AG08396 (cell line): ENCODE measurements around the gene CENPP.
A peak's percentile ranks its signal among the peaks of the same experiment; 100 is the strongest.

ENCODE experiments used
- DNase-seq: peaks from one replicate; pipeline ENCODE4 v3.0.0; 2012; ENCODE audit warnings: low spot score, mixed read lengths

The CENPP gene

DNA sequence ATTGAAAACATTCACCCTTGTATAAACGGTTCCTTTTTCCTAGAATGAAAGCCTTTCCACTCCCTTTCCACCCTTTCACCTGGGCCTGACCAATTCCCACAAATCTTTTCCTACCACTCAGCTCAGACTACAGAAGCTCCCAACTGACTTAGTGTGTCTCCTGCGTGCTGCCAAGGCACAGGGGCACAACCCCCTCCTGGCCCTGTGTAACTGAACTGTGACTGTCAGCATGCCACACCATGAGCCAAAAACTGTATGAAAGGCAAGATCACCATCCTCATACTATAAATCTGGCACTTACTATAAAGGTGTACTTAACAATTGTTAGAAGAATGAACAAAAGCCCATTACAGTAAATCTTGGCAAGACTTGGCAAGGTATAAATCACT lies 12.1 kb upstream of the CENPP start:
- no peak for DNase-seq

DNA sequence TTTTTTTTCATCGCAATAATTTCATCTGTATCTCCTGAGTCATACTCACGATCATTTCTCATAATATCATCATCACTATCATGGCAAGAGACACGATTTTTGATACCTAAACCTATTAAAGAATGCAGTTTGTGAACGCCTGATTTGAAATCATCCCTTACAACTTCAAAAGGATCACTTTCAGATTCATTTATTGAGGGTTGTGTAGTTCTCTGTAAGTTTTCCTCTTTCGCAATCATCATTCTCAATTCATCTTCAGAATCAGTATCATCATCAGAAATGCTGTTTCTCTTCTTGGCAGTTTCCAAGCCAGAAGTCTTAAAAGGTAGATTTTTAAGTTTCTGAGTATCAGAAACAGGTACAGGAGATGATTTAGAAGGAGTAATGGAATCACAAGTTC lies 10.3 kb upstream of the CENPP start:
- no peak for DNase-seq

DNA sequence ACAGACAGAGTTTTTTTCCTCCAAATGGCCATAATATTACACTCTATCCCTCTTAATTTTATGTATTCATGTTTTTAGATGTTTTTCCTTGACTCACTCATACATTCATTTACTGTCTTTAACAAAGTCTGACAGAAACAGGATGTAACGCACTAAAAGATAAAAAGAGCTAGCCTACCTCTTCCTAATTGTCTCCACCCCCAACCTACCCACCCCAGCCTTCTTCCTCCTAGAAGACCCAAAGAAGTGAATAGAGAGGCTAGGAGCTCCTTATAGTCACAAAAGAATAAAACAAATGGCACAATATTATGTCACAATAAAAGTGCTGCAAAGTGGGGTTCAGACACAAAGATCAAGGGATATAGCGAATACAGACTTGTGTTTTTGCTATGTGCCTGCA lies 1.3 kb upstream of the CENPP start:
- no peak for DNase-seq

DNA sequence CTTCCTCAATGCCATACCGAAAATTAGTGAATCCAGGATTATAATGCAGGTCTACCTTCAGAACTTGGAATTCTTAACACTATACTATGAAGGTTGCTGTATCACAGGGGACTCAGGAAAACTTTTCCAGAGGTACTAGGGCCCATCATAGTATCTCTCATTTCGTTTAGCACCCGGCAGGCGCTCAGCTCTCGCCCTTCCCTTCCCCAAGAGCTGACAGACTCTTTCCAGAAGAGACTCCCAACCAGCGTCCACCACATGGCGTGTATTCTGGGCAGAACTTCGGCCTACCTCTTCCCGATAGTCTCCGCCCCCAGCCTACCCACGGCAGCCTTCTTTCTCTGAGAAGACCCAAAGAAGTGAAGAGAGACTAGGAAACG lies 874 bp upstream of the CENPP start:
- no peak for DNase-seq

DNA sequence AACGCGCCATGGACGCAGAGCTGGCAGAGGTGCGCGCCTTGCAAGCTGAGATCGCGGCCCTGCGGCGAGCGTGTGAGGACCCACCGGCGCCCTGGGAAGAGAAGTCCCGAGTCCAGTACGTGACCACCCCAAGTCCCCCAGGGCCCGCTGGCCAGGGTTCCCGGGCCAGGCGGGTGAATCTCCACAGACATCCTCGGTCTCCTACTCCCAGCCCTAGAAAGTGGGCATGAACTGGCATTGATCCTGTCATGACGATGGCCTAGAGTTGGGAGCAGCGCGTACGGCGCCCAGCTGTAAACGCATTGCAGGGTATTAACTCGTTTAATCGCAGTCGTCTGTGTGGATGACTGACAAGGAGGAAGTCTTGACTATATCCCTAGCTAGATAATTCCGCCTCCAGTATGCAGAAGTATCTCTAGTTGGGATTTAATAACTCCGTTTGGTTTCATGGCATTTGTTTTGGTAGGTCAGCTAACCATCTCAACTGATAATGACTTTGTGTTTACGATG lies 293 bp downstream of the CENPP start:
- DNase-seq: peak; percentile 38

DNA sequence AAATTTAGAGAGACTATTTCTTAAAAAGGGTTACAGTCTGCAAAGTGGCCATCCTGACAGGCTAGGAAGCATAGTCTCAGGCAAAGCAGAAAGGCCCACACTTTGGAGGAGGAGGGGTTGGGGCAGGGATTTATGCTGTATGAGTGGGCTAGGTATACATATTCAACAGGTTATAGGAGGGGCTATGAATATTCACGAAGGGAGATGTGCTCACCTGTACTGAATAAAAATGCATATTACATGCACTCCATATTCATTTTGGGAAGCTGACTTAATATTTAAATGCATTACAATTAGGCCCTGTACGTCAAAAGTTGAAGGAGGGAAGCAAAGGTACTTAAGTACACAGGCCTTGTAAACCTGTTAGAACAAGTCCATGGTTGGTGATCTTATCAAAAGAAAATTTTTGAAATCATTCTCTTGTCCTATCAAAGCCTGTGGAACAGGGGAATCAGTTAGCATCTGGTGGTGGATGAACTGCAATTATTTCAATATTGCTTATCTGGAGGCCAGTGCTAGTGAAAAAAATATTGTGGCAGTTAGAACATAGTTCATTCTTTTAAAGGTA lies 1.6 kb downstream of the CENPP start:
- DNase-seq: no peak

DNA sequence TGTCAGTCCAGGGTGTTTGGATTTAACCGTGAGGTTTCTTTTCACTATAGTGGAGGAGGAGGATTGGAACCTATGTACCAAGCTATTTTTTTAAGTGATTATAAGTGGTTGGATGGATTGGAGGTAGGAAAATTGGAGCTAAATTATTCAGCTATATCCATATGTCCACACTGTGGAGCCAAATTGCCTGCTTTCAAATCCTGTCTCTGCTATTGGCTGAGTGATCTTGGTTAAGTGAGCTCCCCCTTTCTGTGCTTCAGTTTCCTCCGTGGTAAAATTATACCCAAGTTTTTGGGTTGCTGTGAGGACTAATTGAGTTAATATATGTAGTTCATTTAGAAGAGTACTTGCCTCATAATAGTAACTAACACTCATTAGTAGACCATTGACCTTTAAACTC lies 2.5 kb downstream of the CENPP start:
- DNase-seq: peak; percentile 61

DNA sequence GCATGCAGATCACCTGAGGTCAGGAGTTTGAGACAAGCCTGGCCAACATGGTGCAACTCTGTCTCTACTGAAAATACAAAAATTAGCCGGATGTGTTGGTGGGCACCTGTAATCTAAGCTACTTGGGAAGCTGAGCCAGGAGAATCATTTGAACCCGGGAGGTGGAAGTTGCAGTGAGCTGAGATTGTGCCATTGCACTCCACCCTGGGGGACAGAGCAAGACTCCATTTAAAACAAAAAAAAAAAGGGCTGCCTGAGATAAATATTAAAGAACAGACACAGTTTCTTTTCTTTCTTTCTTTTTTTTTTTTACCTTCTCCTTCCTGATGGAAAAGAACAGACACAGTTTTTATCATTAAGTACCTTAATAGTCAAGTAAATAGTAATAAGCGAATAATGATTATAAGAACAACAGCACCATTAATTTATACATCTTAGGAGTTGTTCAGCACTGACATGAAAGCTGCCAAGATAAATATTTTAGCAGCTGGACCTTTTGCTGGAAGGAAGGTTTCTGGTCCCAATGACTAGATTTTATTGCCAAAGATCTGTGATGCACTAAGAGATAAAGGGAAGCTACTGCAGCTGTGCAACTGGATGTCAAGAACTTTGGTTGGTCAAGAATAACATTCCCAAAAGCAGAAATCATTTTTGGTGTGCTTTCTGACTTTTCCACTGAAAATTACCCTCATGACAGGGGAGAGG lies 7.0 kb downstream of the CENPP start:
- no peak for DNase-seq

DNA sequence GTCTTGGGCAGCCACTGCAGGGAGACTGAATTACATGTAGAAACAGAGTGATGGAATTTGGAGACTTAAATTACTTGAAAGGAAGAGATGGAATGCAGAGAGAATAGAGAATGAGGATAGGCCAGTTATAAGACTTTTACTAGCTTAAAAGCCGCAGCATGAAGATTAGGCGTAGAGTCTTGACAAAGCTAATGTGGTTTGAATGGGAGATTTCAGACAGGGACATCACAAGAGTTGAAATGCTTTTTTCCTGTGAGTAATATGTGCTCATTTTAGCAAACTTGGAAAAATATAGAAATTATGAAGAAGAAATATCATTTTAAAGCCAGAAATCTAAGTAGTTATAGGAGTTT lies 7.5 kb downstream of the CENPP start:
- no peak for DNase-seq

DNA sequence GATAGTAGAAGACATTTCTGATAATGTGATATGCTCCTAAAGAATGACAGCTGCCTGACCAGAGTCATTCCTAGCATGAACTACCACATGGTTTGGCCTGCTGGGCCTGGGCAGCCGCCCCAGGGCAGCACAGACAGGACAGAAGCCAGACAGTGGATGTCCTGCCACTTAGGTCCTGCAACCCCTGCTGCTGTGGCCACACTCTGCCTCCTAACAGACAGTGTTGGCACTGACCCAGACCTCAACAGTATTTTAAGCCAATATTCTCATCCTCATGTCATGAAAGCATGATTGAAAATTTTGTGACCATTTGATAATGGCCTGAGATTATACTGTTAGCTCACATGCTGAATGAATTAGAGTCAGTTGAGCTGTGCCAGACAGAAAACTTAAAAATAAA lies 15.8 kb downstream of the CENPP start:
- DNase-seq: no peak

DNA sequence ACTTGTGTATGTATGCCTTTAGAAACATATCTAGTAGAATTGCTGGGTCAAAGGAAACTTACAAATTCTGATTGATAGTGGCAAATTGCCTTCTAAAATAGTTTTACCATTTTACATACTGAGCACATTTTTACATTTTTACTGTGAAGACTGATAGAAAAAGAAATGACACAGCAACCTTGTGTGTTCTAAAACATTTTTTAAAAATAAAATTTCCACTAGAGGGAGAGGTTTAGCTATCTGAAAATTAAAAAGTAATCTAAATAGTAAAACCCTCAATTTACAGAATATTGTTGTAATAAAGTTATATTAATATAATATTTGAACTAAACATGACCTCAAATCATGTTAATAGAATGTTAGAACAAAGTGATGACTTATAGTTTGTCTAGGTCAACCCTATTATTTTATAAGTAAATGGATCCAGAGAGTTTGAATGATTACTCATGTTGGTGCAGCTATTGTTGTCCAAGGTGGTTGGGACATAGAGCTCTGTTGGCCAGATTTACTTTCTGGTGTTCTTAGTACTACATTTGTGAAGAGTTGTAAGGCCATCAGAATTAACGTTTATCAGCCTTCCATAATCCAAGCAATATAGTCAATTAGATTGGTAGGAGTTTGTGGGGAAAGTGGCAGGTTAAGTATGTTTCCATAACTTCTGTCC lies 17.2 kb downstream of the CENPP start:
- no peak for DNase-seq

DNA sequence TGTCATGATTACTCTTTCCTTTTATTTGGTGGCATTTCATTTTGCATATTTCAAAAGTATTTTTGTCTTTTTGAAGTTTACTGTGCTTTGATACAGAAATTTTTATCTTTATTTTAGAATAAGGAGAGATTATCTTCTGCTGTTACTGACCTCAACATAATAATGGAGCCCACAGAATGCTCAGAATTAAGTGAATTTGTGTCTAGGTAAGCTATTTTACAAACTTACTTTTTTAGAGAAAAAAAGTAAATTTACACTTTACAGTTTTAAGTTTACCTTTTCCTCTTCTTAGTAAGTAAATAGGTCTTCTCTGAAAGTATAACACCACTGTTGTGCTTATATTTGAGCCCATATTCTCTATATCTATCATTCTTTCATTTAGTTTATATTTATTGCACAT lies 19.8 kb downstream of the CENPP start:
- DNase-seq: no peak

DNA sequence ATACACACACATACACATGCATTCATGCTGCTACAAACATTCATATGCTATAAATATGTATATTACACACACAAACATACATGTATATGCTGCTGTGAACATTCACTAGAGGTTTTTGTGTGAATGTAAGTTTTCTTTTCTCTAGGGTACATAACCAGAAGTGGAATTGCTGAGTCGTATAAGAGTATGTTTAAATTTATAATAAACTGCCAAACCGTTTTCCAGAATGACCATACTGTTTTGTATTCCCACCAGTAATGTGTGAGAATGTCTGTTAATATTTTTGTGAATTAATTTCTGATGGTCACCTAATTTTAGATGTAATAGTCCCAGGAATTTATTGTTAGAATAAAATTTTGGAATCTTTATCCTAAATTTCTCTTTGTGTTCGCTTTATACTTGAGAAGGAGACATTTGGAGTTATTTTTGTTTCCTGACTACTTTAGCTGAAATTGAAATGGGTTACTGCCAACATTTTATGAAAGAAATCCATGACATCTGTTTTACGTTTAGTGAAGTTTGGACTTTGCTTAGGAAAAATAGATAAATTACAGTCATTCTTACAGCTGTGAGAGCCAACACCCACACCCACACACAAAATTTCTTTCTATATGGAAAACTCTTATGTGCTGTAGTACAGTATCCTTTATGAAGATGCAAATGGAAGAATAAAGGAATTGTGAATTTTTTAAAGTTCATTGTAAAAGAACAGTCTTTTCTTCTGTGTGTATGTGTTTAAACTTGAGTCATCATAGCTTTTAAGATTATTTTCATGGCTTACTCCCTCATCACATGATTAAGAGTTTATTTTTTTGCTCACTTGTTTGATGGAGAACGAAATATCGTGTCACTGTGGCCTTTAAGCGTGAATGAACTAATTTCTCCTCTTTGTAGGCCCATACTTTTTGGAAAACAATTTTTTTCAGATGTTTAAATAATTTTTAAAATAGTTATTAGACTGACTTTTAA lies 24.3 kb downstream of the CENPP start:
- no peak for DNase-seq

DNA sequence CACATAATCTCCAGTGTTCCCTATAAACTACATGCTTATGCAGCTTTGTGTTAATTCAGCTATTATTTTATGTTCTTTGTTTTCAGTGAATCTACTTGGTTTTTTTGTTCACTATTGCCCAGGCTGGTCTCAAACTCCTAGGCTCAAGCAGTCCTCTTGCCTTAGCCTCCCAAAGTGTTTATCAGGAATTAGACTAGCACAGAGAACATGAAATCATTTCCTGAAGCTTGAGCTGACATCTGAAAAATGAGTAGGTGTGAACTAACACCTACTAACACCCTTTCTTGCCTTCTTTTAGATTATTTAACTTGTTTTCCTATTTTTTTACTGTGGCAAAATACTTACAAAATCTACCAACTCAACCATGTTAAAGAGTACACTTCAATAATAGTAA lies 25.0 kb downstream of the CENPP start:
- no peak for DNase-seq

DNA sequence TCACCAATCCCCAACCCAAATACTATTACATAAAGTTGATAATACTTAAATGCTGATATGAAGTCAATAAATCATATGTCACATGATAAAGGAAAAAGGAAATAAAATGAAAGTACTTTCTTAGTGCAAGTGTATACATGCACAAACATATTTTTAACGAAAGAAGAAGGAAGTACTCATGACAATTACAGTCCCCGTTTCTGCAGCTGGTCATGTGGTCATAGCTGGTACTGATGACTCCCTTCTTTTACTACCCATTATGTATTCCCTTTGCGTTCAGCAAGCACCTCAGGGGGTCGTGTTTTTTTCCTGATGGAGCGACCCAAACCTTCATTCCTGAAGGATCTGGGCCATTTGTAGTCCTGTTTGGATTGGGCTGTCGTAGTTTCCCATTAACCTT lies 27.3 kb downstream of the CENPP start:
- DNase-seq: no peak

DNA sequence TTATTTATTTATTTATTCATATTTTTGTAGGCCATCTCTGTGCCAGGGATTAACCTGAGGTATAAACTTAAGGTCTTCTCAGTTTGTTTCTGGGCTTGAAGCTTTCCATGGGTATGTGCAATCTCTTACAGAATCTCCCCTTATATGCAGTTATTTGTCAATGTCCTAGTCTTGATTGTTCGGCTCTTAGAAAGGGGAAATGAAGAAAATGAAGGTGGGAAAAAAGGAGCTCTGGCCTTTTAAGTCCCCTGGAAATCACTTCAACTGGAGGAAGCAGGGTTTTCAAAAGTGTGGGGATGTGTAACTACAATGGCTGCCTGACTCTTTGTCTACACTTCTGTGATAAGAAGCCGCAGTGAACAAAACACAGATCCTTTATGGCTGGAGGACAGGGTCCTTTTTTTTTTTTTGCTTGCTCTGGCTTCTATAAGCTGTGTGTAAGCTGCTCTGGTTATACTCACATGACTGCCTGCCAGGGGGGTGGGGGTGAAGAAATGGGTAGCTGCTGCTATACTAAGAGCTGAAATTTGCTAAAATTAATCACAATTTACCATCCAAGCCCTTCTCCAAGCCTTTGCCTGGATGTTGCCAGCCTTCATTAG lies 33.7 kb downstream of the CENPP start:
- DNase-seq: no peak

DNA sequence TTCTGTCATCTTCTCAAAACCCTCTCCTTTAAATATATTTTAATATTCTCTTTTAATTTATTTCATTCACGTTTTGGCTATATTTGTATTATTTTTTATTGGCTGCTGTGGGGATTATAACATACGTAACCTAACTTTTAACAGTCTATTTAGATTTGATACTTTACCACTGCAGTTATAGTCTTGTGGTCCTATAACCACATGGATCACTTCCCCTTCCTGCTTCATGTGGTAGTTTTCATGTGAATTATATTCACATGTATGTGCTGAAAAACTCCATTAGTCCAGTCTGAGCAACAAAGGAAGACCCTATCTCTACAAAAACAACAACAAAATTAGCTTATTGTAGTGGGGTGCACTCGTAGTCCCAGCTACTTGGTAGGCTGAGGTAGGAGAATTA lies 34.3 kb downstream of the CENPP start:
- no peak for DNase-seq

DNA sequence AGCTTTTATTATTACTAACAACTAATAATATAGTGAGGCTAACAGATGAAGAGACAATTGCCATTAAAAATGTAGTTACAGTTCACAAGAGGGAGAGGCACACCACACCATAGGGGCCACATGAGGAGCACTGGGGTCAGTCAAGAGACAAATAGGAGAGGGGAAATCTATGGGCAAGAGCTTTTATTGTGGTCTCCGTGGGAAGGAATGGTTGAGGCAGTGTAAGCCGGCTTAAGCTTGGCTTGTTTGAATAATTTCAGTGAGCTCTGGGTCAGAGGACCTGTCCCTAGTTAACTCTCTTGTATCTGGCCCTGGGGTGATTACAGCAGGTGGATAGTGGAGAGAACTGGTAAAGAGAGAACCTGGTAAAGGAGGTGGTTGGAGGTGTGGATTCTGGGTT lies 43.3 kb downstream of the CENPP start:
- no peak for DNase-seq

DNA sequence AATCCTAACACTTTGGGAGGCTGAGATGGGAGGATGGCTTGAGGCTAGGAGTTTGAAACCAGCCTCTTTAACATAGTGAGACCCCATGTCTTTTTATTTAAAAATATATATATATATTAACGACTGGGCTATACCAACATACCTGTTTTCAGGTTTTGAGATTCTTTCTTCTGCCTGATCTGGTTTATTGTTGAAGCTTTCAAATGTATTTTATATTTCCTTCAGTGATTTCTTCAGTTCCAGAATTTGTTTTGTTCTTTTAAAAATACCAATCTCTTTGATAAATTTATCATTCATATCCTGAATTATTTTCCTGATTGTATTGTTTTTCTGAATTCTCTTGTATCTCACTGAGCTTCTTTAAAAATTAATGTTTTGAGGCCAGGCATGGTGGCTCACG lies 47.4 kb downstream of the CENPP start:
- no peak for DNase-seq

DNA sequence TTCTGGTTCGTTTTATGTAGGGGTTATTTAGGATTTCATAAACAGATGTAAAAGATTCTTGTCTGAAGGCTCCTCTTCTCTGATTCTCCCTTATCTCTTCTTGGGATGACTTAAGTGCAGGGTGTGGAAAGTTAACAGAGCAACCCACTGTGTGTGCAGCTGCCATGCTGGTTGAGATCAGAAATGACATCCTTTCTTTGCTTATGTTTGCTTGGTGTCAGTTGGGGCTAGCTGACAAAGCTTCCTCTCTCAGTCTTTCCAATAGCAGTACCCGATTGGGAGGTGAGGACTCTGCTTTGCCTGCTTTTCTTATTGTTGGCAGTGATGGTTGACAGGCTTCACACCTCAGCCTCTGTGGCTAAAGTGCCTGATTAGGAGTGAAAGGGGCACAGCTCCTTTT lies 52.1 kb downstream of the CENPP start:
- no peak for DNase-seq

DNA sequence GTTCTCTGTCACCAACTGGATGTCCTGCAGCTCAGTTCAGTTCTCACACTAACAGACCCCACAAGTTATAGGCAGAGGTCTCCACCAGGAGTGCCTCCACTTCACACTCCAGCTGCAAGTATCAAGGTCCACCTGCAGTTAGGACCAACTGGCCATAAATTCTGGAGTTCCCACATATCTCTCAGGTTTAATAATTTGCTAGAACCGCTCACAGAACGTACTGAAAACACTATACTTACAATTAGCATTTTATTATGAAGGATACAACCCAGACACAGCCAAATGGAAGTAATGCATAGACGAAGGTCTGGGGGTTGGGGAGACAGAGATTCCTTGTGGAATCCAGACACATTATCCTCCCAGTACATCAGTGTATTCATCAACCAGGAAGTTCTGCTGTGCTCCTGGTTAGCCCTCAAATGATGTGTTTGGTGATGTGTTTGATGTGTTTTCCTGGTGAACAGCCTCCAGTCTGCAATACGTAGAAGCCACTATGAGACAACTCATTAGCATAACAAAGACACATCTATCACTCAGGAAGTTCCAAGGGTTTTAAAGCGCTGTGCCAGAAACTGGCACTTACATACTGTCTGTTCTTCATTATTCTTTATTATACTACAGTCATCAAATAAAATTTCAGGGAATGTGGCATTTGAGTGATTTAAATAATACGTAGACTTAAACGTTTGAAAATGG lies 53.3 kb downstream of the CENPP start:
- no peak for DNase-seq

DNA sequence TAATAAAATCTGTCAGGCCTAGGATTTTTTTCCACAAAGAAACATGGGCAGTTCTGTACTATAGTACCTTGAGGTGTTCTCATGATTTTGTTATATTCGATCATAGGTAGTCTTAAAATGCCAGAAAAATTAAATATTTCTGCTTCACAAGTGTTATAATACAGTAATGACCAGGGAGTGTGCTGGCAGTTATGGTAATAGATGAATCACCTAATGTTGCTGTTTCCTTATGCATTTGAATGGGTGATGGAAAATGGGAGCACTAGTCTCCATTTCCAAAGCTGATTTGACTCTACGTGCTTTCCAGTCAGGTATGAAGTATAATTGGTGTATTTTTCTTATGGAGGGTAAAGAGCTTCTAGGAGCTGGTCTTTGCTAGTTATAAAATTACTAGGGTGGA lies 54.9 kb downstream of the CENPP start:
- no peak for DNase-seq
